ENCODE results near the gene ARHGAP42. TPM values are rescaled to one million over a fixed set of nuclear protein-coding genes. Genes with fewer than 3 reads are reported as not detected.

ARHGAP42 gene
- 0.97 and 28.2 TPM in 2 replicates for total RNA-seq

GRCh38 chr11:100687054-100687629 lies at the start of gene ARHGAP42:
ARHGAP42 (plus strand) TSS chr11:100687288; CDS start chr11:100687679, 391 bp downstream.

All from bladder microvascular endothelial cell (primary cell).